Calu3 (cell line): ENCODE measurements around the gene PALM3. TPM values are rescaled to one million over a fixed set of nuclear protein-coding genes. Genes with fewer than 3 reads are reported as not detected.

Experiments
- BruUV-seq: library from RNA; stranded (reverse); fragments of 400-500 nt; replicated peaks from 2 replicates; lab custom pipeline; 2021; lab: Mats Ljungman, UMichigan
- CTCF ChIA-PET: fragments of 300-600 bp; sonication (Branson Sonifier 250); formaldehyde crosslinking; loops from one replicate; lab custom pipeline; 2022; ENCODE audit warnings: antibody characterized with exemption; lab: Charles Lee
- DNase-seq: peaks from one replicate; pipeline ENCODE4 v3.0.0; 2022
- H3K27ac Mint-ChIP-seq: one replicate; pipeline ENCODE4 v1.8.0; 2022; ENCODE audit warnings: mixed read lengths; ENCODE audit not compliant: unreplicated experiment
- H3K27me3 Mint-ChIP-seq: one replicate; pipeline ENCODE4 v1.8.0; 2022; ENCODE audit warnings: mixed read lengths; ENCODE audit not compliant: unreplicated experiment
- H3K36me3 Mint-ChIP-seq: one replicate; pipeline ENCODE4 v1.8.0; 2022; ENCODE audit warnings: mild to moderate bottlenecking, moderate library complexity, mixed read lengths; ENCODE audit not compliant: insufficient read depth, unreplicated experiment
- H3K4me1 Mint-ChIP-seq: one replicate; pipeline ENCODE4 v1.8.0; 2022; ENCODE audit warnings: mild to moderate bottlenecking, low read depth, mixed read lengths; ENCODE audit not compliant: unreplicated experiment
- H3K4me3 Mint-ChIP-seq: one replicate; pipeline ENCODE4 v1.8.0; 2022; ENCODE audit warnings: mild to moderate bottlenecking, low read depth, moderate library complexity, mixed read lengths; ENCODE audit not compliant: unreplicated experiment
- H3K9me3 Mint-ChIP-seq: one replicate; pipeline ENCODE4 v1.8.0; 2022; ENCODE audit warnings: low read depth, mixed read lengths; ENCODE audit not compliant: unreplicated experiment
- intact Hi-C: fragments of 100-400 bp; cut with micrococcal nuclease; formaldehyde crosslinking; loops from one replicate; pipeline ENCODE4 v1.10.0; 2022; ENCODE audit not compliant: unreplicated experiment
- total RNA-seq: library from RNA; stranded (reverse); gene quantifications from 2 replicates; pipeline ENCODE4 v1.2.3, GENCODE V29; 2022
- TF ChIP-seq, protein P1 (sequence below): fragments of 200-600 bp; IDR thresholded peaks from one replicate; pipeline ENCODE4 v1.8.0; 2022; ENCODE audit warnings: antibody characterized with exemption; ENCODE audit not compliant: unreplicated experiment

The PALM3 gene
- total RNA-seq, 1 experiment from 2014 or later = 21.4 TPM

DNA sequence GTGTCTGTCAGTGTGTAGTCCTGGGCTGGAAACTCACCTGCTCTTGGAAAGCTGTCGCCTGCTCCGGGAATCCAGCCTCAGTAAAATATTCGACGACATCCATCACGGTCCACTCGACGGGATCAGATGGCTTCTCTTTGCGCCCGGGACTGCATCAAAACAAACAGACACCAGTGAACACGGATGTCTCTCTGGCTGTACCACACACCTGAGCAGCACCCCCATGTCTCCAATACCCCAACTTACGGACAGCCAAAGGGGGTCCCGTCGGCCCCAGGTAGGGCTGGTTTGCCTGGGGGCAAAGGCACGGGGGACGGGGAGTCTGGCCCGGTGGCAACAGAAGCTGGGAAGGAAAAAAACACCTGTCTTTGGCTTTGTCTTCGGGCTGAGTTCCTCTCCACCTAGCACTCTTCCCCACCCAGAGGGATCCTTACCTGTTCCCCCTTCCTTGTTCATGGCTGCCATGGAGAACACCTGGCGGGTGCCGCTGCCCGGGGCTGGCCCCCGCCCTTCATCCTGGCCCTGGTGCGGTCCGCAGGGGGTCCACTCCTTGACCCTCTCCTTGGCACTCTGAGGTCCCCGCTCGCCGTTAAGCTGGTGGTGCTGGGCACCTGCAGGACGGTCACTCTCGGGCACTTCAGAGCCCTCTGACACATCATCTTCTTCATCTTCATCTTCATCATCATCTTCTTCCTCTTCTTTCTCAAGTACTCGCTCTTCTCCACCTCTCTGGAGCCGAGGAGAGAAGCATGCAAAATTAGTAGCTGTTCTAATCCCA lies 26.9 kb upstream of the PALM3 start:
- TF ChIP-seq, protein P1, sequence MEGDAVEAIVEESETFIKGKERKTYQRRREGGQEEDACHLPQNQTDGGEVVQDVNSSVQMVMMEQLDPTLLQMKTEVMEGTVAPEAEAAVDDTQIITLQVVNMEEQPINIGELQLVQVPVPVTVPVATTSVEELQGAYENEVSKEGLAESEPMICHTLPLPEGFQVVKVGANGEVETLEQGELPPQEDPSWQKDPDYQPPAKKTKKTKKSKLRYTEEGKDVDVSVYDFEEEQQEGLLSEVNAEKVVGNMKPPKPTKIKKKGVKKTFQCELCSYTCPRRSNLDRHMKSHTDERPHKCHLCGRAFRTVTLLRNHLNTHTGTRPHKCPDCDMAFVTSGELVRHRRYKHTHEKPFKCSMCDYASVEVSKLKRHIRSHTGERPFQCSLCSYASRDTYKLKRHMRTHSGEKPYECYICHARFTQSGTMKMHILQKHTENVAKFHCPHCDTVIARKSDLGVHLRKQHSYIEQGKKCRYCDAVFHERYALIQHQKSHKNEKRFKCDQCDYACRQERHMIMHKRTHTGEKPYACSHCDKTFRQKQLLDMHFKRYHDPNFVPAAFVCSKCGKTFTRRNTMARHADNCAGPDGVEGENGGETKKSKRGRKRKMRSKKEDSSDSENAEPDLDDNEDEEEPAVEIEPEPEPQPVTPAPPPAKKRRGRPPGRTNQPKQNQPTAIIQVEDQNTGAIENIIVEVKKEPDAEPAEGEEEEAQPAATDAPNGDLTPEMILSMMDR = no peak
- Mint-ChIP-seq H3K4me3 (peak overlapping the region; percentile 61), H3K36me3 (peaks cover 39% of the 10 kb centered on the region), H3K4me1 (peaks cover 8% of the 10 kb centered on the region), H3K27ac (peak overlapping the region; percentile 45), H3K27me3 (no peaks in the 10 kb centered on the region), H3K9me3 (no peaks in the 10 kb centered on the region)
- no peak for DNase-seq
- CTCF ChIA-PET = no interaction called here
- BruUV-seq = no TSS peak
- intact Hi-C loops = no loop called here

- Mint-ChIP-seq H3K4me3 (no peak overlapping the region), H3K27me3 (no peaks in the 10 kb centered on the region), H3K9me3 (no peaks in the 10 kb centered on the region), H3K27ac (no peak overlapping the region), H3K4me1 (peaks cover 8% of the 10 kb centered on the region), H3K36me3 (peaks cover 39% of the 10 kb centered on the region)
- intact Hi-C loops = no loop called here
- TF ChIP-seq, protein P1 = no peak
- no peak for DNase-seq
- CTCF ChIA-PET = no interaction called here
- BruUV-seq = no TSS peak
Measured at GRCh38 chr19:14086098-14086497, 24.2 kb upstream of the PALM3 start.

DNA sequence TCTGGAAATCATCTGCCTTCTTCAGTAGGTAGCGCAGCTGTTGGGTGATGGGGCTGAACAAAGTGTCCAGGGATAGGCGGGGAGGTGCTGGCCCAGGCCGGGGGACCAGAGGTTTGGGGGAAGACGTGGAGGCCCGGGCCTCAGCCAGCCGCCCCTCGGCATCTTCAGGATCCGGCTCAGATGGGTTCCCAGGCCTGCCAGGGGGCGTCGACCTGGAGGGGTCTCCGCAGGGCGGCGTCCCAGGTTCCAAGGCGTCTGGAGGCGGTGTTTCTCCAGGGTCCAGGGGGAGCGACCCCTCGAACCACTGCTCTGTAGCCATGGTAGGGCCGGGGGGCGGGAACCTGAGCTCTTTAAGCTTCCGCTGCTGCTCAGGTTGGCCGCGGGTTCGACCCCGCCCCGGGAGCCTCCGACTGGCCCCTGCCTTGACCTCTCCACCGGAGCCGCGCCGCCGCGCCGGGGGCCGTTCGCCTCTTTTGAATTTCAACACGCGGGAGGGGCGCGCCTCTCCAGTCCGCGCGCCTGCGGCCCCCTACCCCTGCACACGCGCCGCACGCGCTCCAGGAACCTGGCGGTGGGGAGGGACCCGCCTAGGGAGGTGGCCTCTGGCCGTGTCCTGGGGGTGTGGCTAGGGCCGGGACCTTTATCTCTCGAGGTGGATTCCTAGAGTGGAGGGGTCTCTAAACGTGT lies 23.6 kb upstream of the PALM3 start, which contains the start of gene C19orf67:
C19orf67 (minus strand) TSS at position 475 of the 687 bp plus-strand sequence; CDS start at position 319, 156 bp downstream.
- DNase-seq = no peak
- no TSS peak for BruUV-seq
- intact Hi-C loops = no loop called here
- H3K4me1 Mint-ChIP-seq = peaks cover 8% of the 10 kb centered on the region
- H3K36me3 Mint-ChIP-seq = peaks cover 40% of the 10 kb centered on the region
- H3K27ac Mint-ChIP-seq = no peak within 1 kb of the TSS
- TF ChIP-seq, protein P1 = no peak
- CTCF ChIA-PET = no interaction called here
- no peaks in the 10 kb centered on the region for H3K27me3 Mint-ChIP-seq
- no peak within 1 kb of the TSS for H3K4me3 Mint-ChIP-seq
- H3K9me3 Mint-ChIP-seq = no peaks in the 10 kb centered on the region

GRCh38 chr19:14082675-14082960 lies 20.7 kb upstream of the PALM3 start:
- H3K4me3 Mint-ChIP-seq = peak overlapping the region; percentile 86
- H3K36me3 Mint-ChIP-seq = peaks cover 20% of the 10 kb centered on the region
- no peaks in the 10 kb centered on the region for H3K27me3 Mint-ChIP-seq
- TF ChIP-seq, protein P1 = no peak
- DNase-seq = no peak
- no peak overlapping the region for H3K27ac Mint-ChIP-seq
- BruUV-seq = no TSS peak
- CTCF ChIA-PET = interaction anchor here (0.9 kb wide), 1 partner anchor 153 kb away, joined by 3 read pairs; no protein-coding TSS in a partner anchor
- intact Hi-C loops = no loop called here
- H3K4me1 Mint-ChIP-seq = no peaks in the 10 kb centered on the region
- H3K9me3 Mint-ChIP-seq = no peaks in the 10 kb centered on the region
